HCT116 (cell line): ENCODE results near the gene SQSTM1. TPM values are rescaled to one million over a fixed set of nuclear protein-coding genes. Genes with fewer than 3 reads are reported as not detected.

Source experiments
- ATAC-seq: fragments of 200-7000 bp; cut with Tn5 transposase; 2 replicates; pipeline ENCODE4 v1.9.1; 2020; ENCODE audit warnings: mild to moderate bottlenecking, moderate library complexity
- BruUV-seq: library from RNA; stranded (reverse); fragments of 400-500 nt; replicated peaks from 2 replicates; lab custom pipeline; 2021; lab: Mats Ljungman, UMichigan
- CTCF ChIA-PET: fragments of 300-600 bp; sonication (Branson Sonifier 250); formaldehyde crosslinking; loops from one replicate; lab custom pipeline; 2021; ENCODE audit warnings: antibody characterized with exemption; lab: Charles Lee
- POLR2A ChIA-PET: fragments of 300-600, 350-600 bp; sonication (Branson Sonifier 250); formaldehyde crosslinking; loops from one replicate; lab custom pipeline; 2021; ENCODE audit warnings: antibody characterized with exemption; lab: Charles Lee
- RAD21 ChIA-PET, 2 experiments: fragments of 300-600 bp; sonication (Branson Sonifier 250); formaldehyde crosslinking; loops; one replicate each; lab custom pipeline; 2023; ENCODE audit warnings: low total read pairs in 2 of 2; ENCODE audit not compliant: uncharacterized antibody in 2 of 2, unreplicated experiment in 2 of 2, low non-redundant PET in 1 of 2; lab: Charles Lee
- DNase-seq: peaks from one replicate; pipeline ENCODE4 v3.0.0-alpha.2; 2010; ENCODE audit warnings: low read depth, low spot score
- H2AFZ ChIP-seq: fragments of 200-600 bp; shearing (Covaris generic), sonication (generic); 2 replicates; pipeline ENCODE4 v1.6.1; 2017; ENCODE audit warnings: low read depth, mixed run types, mixed read lengths, antibody characterized with exemption, low read length; ENCODE audit not compliant: poor library complexity, severe bottlenecking
- H3K27ac ChIP-seq: 2 replicates; pipeline ENCODE4 v1.5.1; 2012; ENCODE audit warnings: low read depth, low read length
- H3K27me3 ChIP-seq: fragments of 200-600 bp; sonication (generic); 2 replicates; pipeline ENCODE4 v1.6.1; 2016; ENCODE audit warnings: mixed run types, low read length, mixed read lengths; ENCODE audit not compliant: insufficient read depth
- H3K36me3 ChIP-seq, 2 experiments: fragments of 200-500 bp in 1 of 2; fragments of 200-600 bp in 1 of 2; sonication (Bioruptor generic) in 1 of 2; sonication (generic) in 1 of 2; 2 replicates each; pipeline versions ENCODE4 v1.5.1 to v1.6.1; 2014 to 2016; ENCODE audit warnings: low read length in 2 of 2, inconsistent platforms in 1 of 2, mixed read lengths in 1 of 2, mixed run types in 1 of 2; ENCODE audit not compliant: insufficient read depth in 2 of 2, control insufficient read depth in 1 of 2
- H3K4me1 ChIP-seq, 2 experiments: fragments of 200-600 bp in 1 of 2; sonication (generic) in 1 of 2; 2 replicates each; pipeline versions ENCODE4 v1.5.1 to v1.6.1; 2012 to 2017; ENCODE audit warnings: low read length in 2 of 2, inconsistent platforms in 1 of 2, mild to moderate bottlenecking in 1 of 2, mixed read lengths in 1 of 2, mixed run types in 1 of 2, moderate library complexity in 1 of 2; ENCODE audit not compliant: insufficient read depth in 2 of 2, control insufficient read depth in 1 of 2
- H3K4me2 ChIP-seq: fragments of 200-600 bp; sonication (generic); 2 replicates; pipeline ENCODE4 v1.6.1; 2017; ENCODE audit warnings: mixed run types, low read length, mixed read lengths
- H3K4me3 ChIP-seq, 2 experiments: fragments of 200-600 bp in 1 of 2; sonication (generic) in 1 of 2; replicated peaks in 1 of 2; 2 replicates each; pipeline ENCODE4 v1.5.1; 2011 to 2016; ENCODE audit warnings: low read length in 2 of 2, control low read depth in 1 of 2, low read depth in 1 of 2, mild to moderate bottlenecking in 1 of 2, mixed read lengths in 1 of 2, mixed run types in 1 of 2
- H3K79me2 ChIP-seq: fragments of 200-600 bp; sonication (generic); 2 replicates; pipeline ENCODE4 v1.6.1; 2017; ENCODE audit warnings: mild to moderate bottlenecking, mixed run types, low read length, moderate library complexity, mixed read lengths; ENCODE audit not compliant: insufficient read depth
- H3K9ac ChIP-seq: fragments of 200-600 bp; sonication (generic); 2 replicates; pipeline ENCODE4 v1.6.1; 2016; ENCODE audit warnings: low read length, mixed read lengths
- H3K9me2 ChIP-seq: fragments of 200-600 bp; sonication (generic), shearing (Covaris generic); 2 replicates; pipeline ENCODE4 v1.6.1; 2017; ENCODE audit warnings: mixed run types, mild to moderate bottlenecking, moderate library complexity; ENCODE audit not compliant: insufficient read depth
- H3K9me3 ChIP-seq, 2 experiments: fragments of 200-500 bp in 1 of 2; fragments of 200-600 bp in 1 of 2; sonication (Bioruptor generic) in 1 of 2; sonication (generic) in 1 of 2; 2 replicates each; pipeline ENCODE4 v1.6.1; 2014 to 2017; ENCODE audit warnings: low read length in 2 of 2, mixed read lengths in 2 of 2, inconsistent platforms in 1 of 2, low read depth in 1 of 2, mild to moderate bottlenecking in 1 of 2, mixed run types in 1 of 2, moderate library complexity in 1 of 2; ENCODE audit not compliant: control insufficient read depth in 1 of 2, insufficient read depth in 1 of 2
- H4K20me1 ChIP-seq: fragments of 200-600 bp; sonication (generic), shearing (Covaris generic); 2 replicates; pipeline ENCODE4 v1.6.1; 2017; ENCODE audit warnings: mixed run types, mild to moderate bottlenecking, moderate library complexity; ENCODE audit not compliant: insufficient read depth
- CBX3 ChIP-seq: IDR thresholded peaks from 2 replicates; pipeline ENCODE4 v1.6.1; 2012; ENCODE audit warnings: low read depth
- CEBPB ChIP-seq: IDR thresholded peaks from 2 replicates; pipeline ENCODE4 v1.6.1; 2012; ENCODE audit warnings: low read depth
- CTCF ChIP-seq, 3 experiments: fragments of 200-600 bp in 1 of 3; sonication (generic) in 1 of 3; IDR thresholded peaks in 2 of 3; conservative IDR thresholded peaks in 1 of 3; 2 replicates each; pipeline ENCODE4 v1.5.1; 2012 to 2017; ENCODE audit warnings: low read depth in 2 of 3, low read length in 2 of 3, antibody characterized with exemption in 1 of 3, borderline replicate concordance in 1 of 3, control low read depth in 1 of 3, mild to moderate bottlenecking in 1 of 3, mixed read lengths in 1 of 3, mixed run types in 1 of 3, moderate library complexity in 1 of 3; ENCODE audit not compliant: insufficient read depth in 1 of 3
- EZH2 ChIP-seq: fragments of 200-600 bp; sonication (generic); IDR thresholded peaks from 2 replicates; pipeline ENCODE4 v1.6.1; 2017; ENCODE audit warnings: antibody characterized with exemption, mixed run types
- EZH2phosphoT487 ChIP-seq: fragments of 200-600 bp; IDR thresholded peaks from 2 replicates; pipeline ENCODE4 v1.6.1; 2018; ENCODE audit warnings: antibody characterized with exemption, borderline replicate concordance
- FOSL1 ChIP-seq: IDR thresholded peaks from 2 replicates; pipeline ENCODE4 v1.6.1; 2012; ENCODE audit warnings: low read depth
- JUND ChIP-seq: IDR thresholded peaks from 2 replicates; pipeline ENCODE4 v1.6.1; 2012
- RAD21 ChIP-seq: IDR thresholded peaks from 2 replicates; pipeline ENCODE4 v1.6.1; 2012; ENCODE audit warnings: low read depth, mild to moderate bottlenecking
- SRF ChIP-seq: IDR thresholded peaks from 2 replicates; pipeline ENCODE4 v1.6.1; 2012; ENCODE audit warnings: low read depth
- ZBTB33 ChIP-seq: IDR thresholded peaks from 2 replicates; pipeline ENCODE4 v1.6.1; 2011; ENCODE audit warnings: mild to moderate bottlenecking, low read length, moderate library complexity; ENCODE audit not compliant: insufficient replicate concordance; ENCODE audit errors: extremely low read depth
- intact Hi-C: fragments of 100-400 bp; cut with micrococcal nuclease; formaldehyde crosslinking; loops from 2 replicates; pipeline ENCODE4 v1.10.0; 2022
- total RNA-seq: library from RNA; stranded (reverse); gene quantifications from one replicate; pipeline ENCODE4 v1.2.1, GENCODE V29; 2021; ENCODE audit not compliant: unreplicated experiment
- TF ChIP-seq, protein P1 (sequence below): IDR thresholded peaks from 2 replicates; pipeline ENCODE4 v1.6.1; 2012

Gene SQSTM1
- total RNA-seq, 1 experiment from 2014 or later: 299 TPM

GRCh38 chr5:179870403-179870903 is 49.7 kb downstream of the SQSTM1 start:
- no peak overlapping the region for H3K9ac ChIP-seq
- no peaks in the 10 kb centered on the region for H3K4me1 ChIP-seq
- H3K36me3 ChIP-seq: peaks cover 27 to 49% of the 10 kb centered on the region in 2 experiments
- no peak overlapping the region for H2AFZ ChIP-seq
- no peak overlapping the region for H3K27ac ChIP-seq
- POLR2A ChIA-PET: no interaction called here
- TF ChIP-seq, protein P1, sequence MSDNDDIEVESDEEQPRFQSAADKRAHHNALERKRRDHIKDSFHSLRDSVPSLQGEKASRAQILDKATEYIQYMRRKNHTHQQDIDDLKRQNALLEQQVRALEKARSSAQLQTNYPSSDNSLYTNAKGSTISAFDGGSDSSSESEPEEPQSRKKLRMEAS: no peak
- TF ChIP-seq CTCF (IDR thresholded peaks at IDR 0.05 in 2 of 3, conservative IDR thresholded peaks at IDR 0.05 in 1 of 3; ENCODE audit: borderline replicate concordance in 1 of 3, insufficient read depth in 1 of 3, low read depth in 2 of 3, low read length in 2 of 3): peak; percentile 8 to 49 (median 45); a peak in 4 of 6 replicates
- TF ChIP-seq EZH2: no peak
- peak; percentile 39 for TF ChIP-seq RAD21
- CTCF ChIA-PET: interaction anchor here (1.2 kb wide), 1 partner anchor 69 kb away, joined by 3 read pairs; no protein-coding TSS in a partner anchor
- no peak overlapping the region for H3K4me3 ChIP-seq
- DNase-seq (no peak), ATAC-seq (peak; percentile 55)
- no peaks in the 10 kb centered on the region for H3K9me2 ChIP-seq
- no peaks in the 10 kb centered on the region for H4K20me1 ChIP-seq
- no TSS peak for BruUV-seq
- RAD21 ChIA-PET: no interaction called here
- no peaks in the 10 kb centered on the region for H3K79me2 ChIP-seq
- H3K9me3 ChIP-seq: no peaks in the 10 kb centered on the region
- H3K27me3 ChIP-seq: no peaks in the 10 kb centered on the region
- intact Hi-C loops: no loop called here
- no peak overlapping the region for H3K4me2 ChIP-seq

- Histone ChIP-seq H3K4me2 (no peak overlapping the region), H3K9ac (no peak overlapping the region), H3K27me3 (no peaks in the 10 kb centered on the region), H3K9me2 (no peaks in the 10 kb centered on the region), H3K27ac (no peak overlapping the region), H4K20me1 (no peaks in the 10 kb centered on the region), H3K9me3 (no peaks in the 10 kb centered on the region), H2AFZ (no peak overlapping the region), H3K79me2 (no peaks in the 10 kb centered on the region), H3K4me3 (no peak overlapping the region), H3K36me3 (peaks cover 26 to 47% of the 10 kb centered on the region in 2 experiments), H3K4me1 (no peaks in the 10 kb centered on the region)
- no peak for TF ChIP-seq SRF
- no peak for TF ChIP-seq FOSL1
- no peak for TF ChIP-seq JUND
- TF ChIP-seq EZH2: no peak
- TF ChIP-seq CTCF (IDR thresholded peaks at IDR 0.05 in 2 of 3, conservative IDR thresholded peaks at IDR 0.05 in 1 of 3; ENCODE audit: borderline replicate concordance in 1 of 3, insufficient read depth in 1 of 3, low read depth in 2 of 3, low read length in 2 of 3): no peak
- TF ChIP-seq CEBPB: no peak
- TF ChIP-seq CBX3: no peak
- no peak for TF ChIP-seq ZBTB33
- TF ChIP-seq EZH2phosphoT487: no peak
- no TSS peak for BruUV-seq
- DNase-seq (no peak), ATAC-seq (no peak)
- ChIA-PET CTCF (interaction anchor here (1.2 kb wide), 1 partner anchor 69 kb away, joined by 3 read pairs; no protein-coding TSS in a partner anchor), POLR2A (no interaction called here), RAD21 (no interaction called here)
- intact Hi-C loops: no loop called here
Measured at GRCh38 chr5:179870952-179871351, 50.2 kb downstream of the SQSTM1 start.
